Hepatocyte (in vitro differentiated cells): ENCODE data around the gene PEA15. TPM values are rescaled to one million over a fixed set of nuclear protein-coding genes. Genes with fewer than 3 reads are reported as not detected.

ENCODE experiments used
- DNase-seq: peaks from one replicate; pipeline ENCODE4 v3.0.0-alpha.2; 2016; ENCODE audit warnings: low spot score
- H2AFZ ChIP-seq: fragments of 200-600 bp; sonication (generic); 2 replicates; pipeline ENCODE4 v1.6.0; 2016; ENCODE audit warnings: antibody characterized with exemption, mild to moderate bottlenecking
- H3K27ac ChIP-seq: fragments of 200-600 bp; sonication (generic); 2 replicates; pipeline ENCODE4 v1.5.1; 2016; ENCODE audit warnings: mild to moderate bottlenecking
- H3K27me3 ChIP-seq: fragments of 200-600 bp; sonication (generic); 2 replicates; pipeline ENCODE4 v1.6.1; 2016
- H3K36me3 ChIP-seq: fragments of 200-600 bp; sonication (generic); replicated peaks from 2 replicates; pipeline ENCODE4 v1.5.1; 2016; ENCODE audit warnings: low read depth; ENCODE audit not compliant: insufficient read depth
- H3K4me1 ChIP-seq: fragments of 200-600 bp; sonication (generic); 2 replicates; pipeline ENCODE4 v1.5.1; 2016; ENCODE audit warnings: mild to moderate bottlenecking, moderate library complexity; ENCODE audit not compliant: insufficient read depth
- H3K4me2 ChIP-seq: fragments of 200-600 bp; sonication (generic); 2 replicates; pipeline ENCODE4 v1.6.0; 2016
- H3K4me3 ChIP-seq: fragments of 200-600 bp; sonication (generic); 2 replicates; pipeline ENCODE4 v1.5.1; 2016; ENCODE audit warnings: mild to moderate bottlenecking
- H3K79me2 ChIP-seq: fragments of 200-600 bp; sonication (generic); 2 replicates; pipeline ENCODE4 v1.6.0; 2017; ENCODE audit warnings: mild to moderate bottlenecking
- H3K9me2 ChIP-seq: fragments of 200-600 bp; sonication (generic); replicated peaks from 2 replicates; pipeline ENCODE4 v1.6.0; 2017; ENCODE audit warnings: mild to moderate bottlenecking; ENCODE audit not compliant: insufficient read depth
- H3K9me3 ChIP-seq: fragments of 200-600 bp; sonication (generic); 2 replicates; pipeline ENCODE4 v1.5.1; 2016; ENCODE audit warnings: low read depth, mild to moderate bottlenecking
- H4K20me1 ChIP-seq: fragments of 200-600 bp; sonication (generic); 2 replicates; pipeline ENCODE4 v1.6.0; 2016; ENCODE audit warnings: mild to moderate bottlenecking; ENCODE audit not compliant: insufficient read depth, poor library complexity, severe bottlenecking
- CTCF ChIP-seq: fragments of 200-600 bp; sonication (generic); IDR thresholded peaks from 2 replicates; pipeline ENCODE4 v1.5.1; 2016; ENCODE audit warnings: antibody characterized with exemption, mild to moderate bottlenecking; ENCODE audit not compliant: poor library complexity
- EZH2 ChIP-seq: fragments of 200-600 bp; sonication (generic); IDR thresholded peaks from 2 replicates; pipeline ENCODE4 v1.6.1; 2016; ENCODE audit warnings: antibody characterized with exemption, mild to moderate bottlenecking, borderline replicate concordance
- EZH2phosphoT487 ChIP-seq: fragments of 200-600 bp; sonication (generic); IDR thresholded peaks from one replicate; pipeline ENCODE4 v1.6.1; 2018; ENCODE audit warnings: antibody characterized with exemption, mild to moderate bottlenecking, low read depth, moderate library complexity; ENCODE audit not compliant: unreplicated experiment, severe bottlenecking
- WGBS: methylation state at CpG from one replicate; pipeline ENCODE4 v1.1.6; 2016; ENCODE audit warnings: low lambda C conversion rate; ENCODE audit errors: missing lambda C conversion rate; 5-methylcytosine and 5-hydroxymethylcytosine counted together
- polyA plus RNA-seq: library from polyadenylated mRNA; unstranded; fragments of >200 nt; fragmentation: Nextera tagmentation; extraction: Ambion mirVana; gene quantifications from 2 replicates; pipeline ENCODE4 v1.2.1, GENCODE V29; 2016
- total RNA-seq: library from RNA; depleted of rRNA; stranded (reverse); fragments of >200 nt; gene quantifications from 2 replicates; pipeline ENCODE4 v1.2.3, GENCODE V29; 2014

Gene PEA15
- total and polyA plus RNA-seq, 2 experiments from 2014 or later: 61.1 to 62.0 TPM

- DNase-seq: no peak
- Histone ChIP-seq H3K9me3 (no peaks in the 10 kb centered on the region), H3K9me2 (no peaks in the 10 kb centered on the region), H2AFZ (no peak overlapping the region), H3K4me3 (no peak overlapping the region), H3K27ac (no peak overlapping the region), H3K4me1 (no peaks in the 10 kb centered on the region), H3K4me2 (no peak overlapping the region), H3K79me2 (peaks cover 10% of the 10 kb centered on the region), H4K20me1 (peaks cover 3% of the 10 kb centered on the region), H3K36me3 (peaks cover 3% of the 10 kb centered on the region), H3K27me3 (no peaks in the 10 kb centered on the region)
- no peak for TF ChIP-seq CTCF
- TF ChIP-seq EZH2phosphoT487: no peak
- TF ChIP-seq EZH2: no peak
- WGBS: 100% methylated on average over 2 of the region's 2 CpGs
These were observed 32.4 kb downstream of the PEA15 start for GRCh38 chr1:160237558-160237957.

GRCh38 chr1:160238408-160238807 lies 33.2 kb downstream of the PEA15 start:
- H3K4me3 ChIP-seq: no peak overlapping the region
- peaks cover 3% of the 10 kb centered on the region for H3K36me3 ChIP-seq
- no peaks in the 10 kb centered on the region for H3K27me3 ChIP-seq
- H3K27ac ChIP-seq: no peak overlapping the region
- TF ChIP-seq EZH2phosphoT487 (no peak), EZH2 (no peak), CTCF (no peak)
- H3K9me3 ChIP-seq: no peaks in the 10 kb centered on the region
- no peak for DNase-seq
- no peak overlapping the region for H2AFZ ChIP-seq
- H3K9me2 ChIP-seq: no peaks in the 10 kb centered on the region
- 97% methylated on average over 5 of the region's 5 CpGs for WGBS
- peaks cover 3% of the 10 kb centered on the region for H4K20me1 ChIP-seq
- peaks cover 16% of the 10 kb centered on the region for H3K79me2 ChIP-seq
- H3K4me2 ChIP-seq: no peak overlapping the region
- no peaks in the 10 kb centered on the region for H3K4me1 ChIP-seq

- Histone ChIP-seq H3K9me3 (no peaks in the 10 kb centered on the region), H3K4me2 (no peak overlapping the region), H4K20me1 (peaks cover 14% of the 10 kb centered on the region), H3K9me2 (no peaks in the 10 kb centered on the region), H3K4me3 (no peak overlapping the region), H3K27ac (no peak overlapping the region), H3K27me3 (no peaks in the 10 kb centered on the region), H2AFZ (no peak overlapping the region), H3K79me2 (peaks cover 29% of the 10 kb centered on the region), H3K36me3 (peaks cover 3% of the 10 kb centered on the region), H3K4me1 (no peaks in the 10 kb centered on the region)
- TF ChIP-seq EZH2phosphoT487: no peak
- TF ChIP-seq CTCF: no peak
- TF ChIP-seq EZH2: no peak
- DNase-seq: no peak
- WGBS: 96% methylated on average over 24 of the region's 24 CpGs
These were observed 34.6 kb downstream of the PEA15 start for GRCh38 chr1:160239582-160240299.
